ENCODE results near the gene MCF2L.

DNA sequence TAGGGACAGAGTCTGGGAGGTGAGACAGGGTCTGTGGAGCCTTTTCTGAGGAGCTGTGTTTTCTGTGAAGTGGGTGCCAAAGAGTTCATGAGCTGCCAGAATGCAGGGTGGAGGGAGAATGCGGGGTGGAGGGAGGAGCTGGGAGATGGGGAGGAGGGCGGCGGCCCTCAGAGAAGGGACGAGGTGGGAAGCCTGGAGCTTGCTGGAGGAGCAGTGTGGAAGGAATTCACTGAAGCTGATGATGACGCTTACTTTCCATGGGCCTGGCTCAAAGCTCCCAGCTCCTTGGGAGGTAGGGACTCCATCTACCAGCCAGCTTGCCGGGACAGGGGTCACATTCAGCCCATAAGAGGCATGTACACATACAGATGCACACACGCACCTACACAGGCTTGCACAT is 62.5 kb downstream of the MCF2L start:
- TF ChIP-seq, protein P1, sequence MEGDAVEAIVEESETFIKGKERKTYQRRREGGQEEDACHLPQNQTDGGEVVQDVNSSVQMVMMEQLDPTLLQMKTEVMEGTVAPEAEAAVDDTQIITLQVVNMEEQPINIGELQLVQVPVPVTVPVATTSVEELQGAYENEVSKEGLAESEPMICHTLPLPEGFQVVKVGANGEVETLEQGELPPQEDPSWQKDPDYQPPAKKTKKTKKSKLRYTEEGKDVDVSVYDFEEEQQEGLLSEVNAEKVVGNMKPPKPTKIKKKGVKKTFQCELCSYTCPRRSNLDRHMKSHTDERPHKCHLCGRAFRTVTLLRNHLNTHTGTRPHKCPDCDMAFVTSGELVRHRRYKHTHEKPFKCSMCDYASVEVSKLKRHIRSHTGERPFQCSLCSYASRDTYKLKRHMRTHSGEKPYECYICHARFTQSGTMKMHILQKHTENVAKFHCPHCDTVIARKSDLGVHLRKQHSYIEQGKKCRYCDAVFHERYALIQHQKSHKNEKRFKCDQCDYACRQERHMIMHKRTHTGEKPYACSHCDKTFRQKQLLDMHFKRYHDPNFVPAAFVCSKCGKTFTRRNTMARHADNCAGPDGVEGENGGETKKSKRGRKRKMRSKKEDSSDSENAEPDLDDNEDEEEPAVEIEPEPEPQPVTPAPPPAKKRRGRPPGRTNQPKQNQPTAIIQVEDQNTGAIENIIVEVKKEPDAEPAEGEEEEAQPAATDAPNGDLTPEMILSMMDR (IDR thresholded peaks at IDR 0.05; ENCODE audit: insufficient read depth, low read length): no peak
- no peak for TF ChIP-seq GABPA (IDR thresholded peaks at IDR 0.05; ENCODE audit: low read depth)
- TF ChIP-seq, protein P2, sequence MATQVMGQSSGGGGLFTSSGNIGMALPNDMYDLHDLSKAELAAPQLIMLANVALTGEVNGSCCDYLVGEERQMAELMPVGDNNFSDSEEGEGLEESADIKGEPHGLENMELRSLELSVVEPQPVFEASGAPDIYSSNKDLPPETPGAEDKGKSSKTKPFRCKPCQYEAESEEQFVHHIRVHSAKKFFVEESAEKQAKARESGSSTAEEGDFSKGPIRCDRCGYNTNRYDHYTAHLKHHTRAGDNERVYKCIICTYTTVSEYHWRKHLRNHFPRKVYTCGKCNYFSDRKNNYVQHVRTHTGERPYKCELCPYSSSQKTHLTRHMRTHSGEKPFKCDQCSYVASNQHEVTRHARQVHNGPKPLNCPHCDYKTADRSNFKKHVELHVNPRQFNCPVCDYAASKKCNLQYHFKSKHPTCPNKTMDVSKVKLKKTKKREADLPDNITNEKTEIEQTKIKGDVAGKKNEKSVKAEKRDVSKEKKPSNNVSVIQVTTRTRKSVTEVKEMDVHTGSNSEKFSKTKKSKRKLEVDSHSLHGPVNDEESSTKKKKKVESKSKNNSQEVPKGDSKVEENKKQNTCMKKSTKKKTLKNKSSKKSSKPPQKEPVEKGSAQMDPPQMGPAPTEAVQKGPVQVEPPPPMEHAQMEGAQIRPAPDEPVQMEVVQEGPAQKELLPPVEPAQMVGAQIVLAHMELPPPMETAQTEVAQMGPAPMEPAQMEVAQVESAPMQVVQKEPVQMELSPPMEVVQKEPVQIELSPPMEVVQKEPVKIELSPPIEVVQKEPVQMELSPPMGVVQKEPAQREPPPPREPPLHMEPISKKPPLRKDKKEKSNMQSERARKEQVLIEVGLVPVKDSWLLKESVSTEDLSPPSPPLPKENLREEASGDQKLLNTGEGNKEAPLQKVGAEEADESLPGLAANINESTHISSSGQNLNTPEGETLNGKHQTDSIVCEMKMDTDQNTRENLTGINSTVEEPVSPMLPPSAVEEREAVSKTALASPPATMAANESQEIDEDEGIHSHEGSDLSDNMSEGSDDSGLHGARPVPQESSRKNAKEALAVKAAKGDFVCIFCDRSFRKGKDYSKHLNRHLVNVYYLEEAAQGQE (IDR thresholded peaks at IDR 0.05; ENCODE audit: insufficient replicate concordance, low read depth): no peak

All from HL-60 (cell line).